Left ventricle myocardium superior (tissue), 1 donor: ENCODE measurements around the gene TSC22D1. TPM values are rescaled to one million over a fixed set of nuclear protein-coding genes. Genes with fewer than 3 reads are reported as not detected.
"Not testable (repeated sequence)": the region's sequence is repeated elsewhere in the genome, so short reads cannot be mapped to it uniquely, and the experiment has no call there.

Source experiments
- ATAC-seq: fragments of 200-7000 bp; cut with Tn5 transposase; one replicate; pipeline ENCODE4 v1.9.1; 2020; ENCODE audit warnings: mild to moderate bottlenecking, moderate library complexity
- DNase-seq: peaks from one replicate; pipeline ENCODE4 v3.0.0-alpha.2; 2020
- intact Hi-C: fragments of 100-400 bp; cut with micrococcal nuclease; formaldehyde crosslinking; loops from one replicate; pipeline ENCODE4 v1.11.0; 2022
- total RNA-seq: library from RNA; stranded (reverse); fragmentation: NEBNext Ultra II Directional; extraction: Animal tissue kit (Norgen Biotek cat#: 25700); gene quantifications from one replicate; pipeline ENCODE4 v1.2.1, GENCODE V29; 2021
- donor health status: DM: no; HTN: yes; CAD: no; lungs with severe emphysema.

TSC22D1 gene
- total RNA-seq, 1 donor from 2014 or later = 180 TPM

DNA sequence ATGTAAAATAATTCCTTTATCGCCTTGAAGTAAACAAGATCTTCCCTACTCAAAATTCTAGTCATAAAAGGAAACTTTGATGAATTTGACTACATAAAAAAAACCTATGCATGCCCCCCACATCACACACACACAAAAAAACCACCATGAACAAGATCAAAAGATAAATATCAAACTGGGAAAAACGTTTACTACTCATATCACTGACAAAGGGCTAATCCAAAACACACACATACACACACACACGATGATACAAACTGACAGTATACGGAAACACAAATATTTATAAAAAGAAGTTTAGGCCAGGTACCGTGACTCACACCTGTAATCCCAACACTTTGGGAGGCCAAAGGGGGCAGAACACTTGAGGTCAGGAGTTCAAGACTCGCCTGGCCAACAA lies 61.9 kb downstream of the TSC22D1 start:
- intact Hi-C loops = no loop called here
- DNase-seq (no peak), ATAC-seq (no peak)

DNA sequence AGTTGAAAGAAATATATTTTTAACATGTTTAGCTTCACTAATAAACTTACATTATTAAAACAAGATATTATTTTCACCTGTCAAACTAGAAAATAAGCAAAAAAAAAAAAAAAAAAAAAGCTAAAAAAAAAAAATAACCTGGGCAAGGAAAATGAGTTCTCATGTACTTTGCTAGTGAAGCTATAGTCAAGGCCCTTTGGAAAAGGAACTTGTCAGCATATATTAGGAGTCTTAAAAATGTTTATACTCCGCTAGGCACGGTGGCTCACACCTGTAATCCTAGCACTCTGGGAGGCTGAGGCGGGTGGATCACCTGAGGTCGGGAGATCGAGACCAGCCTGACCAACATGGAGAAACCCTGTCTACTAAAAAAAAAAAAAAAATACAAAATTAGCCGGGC lies 66.3 kb downstream of the TSC22D1 start:
- DNase-seq, intact Hi-C loops, ATAC-seq: not testable (repeated sequence)

DNA sequence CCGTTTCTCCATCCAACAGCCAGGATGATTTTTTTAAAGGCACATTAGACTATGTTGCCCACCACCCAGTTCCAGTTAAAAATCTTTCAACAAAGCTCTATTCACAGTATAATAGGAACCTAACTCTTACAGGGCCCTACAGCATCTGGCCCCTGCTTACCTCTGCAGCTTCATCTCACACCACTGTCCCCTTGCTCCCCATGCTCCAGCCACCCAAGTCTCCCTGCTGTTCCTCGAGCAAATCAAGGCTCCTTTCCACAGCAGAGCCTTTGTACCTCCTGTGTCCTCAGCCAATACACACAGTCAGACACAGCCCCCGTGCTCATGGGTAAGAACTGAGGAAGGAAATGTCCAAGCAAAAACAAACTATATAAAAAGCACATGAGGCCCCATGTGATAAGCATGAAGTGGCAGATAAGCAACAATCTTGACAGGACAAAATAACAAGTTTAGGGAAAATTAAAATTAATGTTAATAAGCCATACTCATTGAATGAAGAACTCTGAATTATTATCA lies 67.5 kb downstream of the TSC22D1 start:
- ATAC-seq (no peak), DNase-seq (no peak)
- intact Hi-C loops = no loop called here

DNA sequence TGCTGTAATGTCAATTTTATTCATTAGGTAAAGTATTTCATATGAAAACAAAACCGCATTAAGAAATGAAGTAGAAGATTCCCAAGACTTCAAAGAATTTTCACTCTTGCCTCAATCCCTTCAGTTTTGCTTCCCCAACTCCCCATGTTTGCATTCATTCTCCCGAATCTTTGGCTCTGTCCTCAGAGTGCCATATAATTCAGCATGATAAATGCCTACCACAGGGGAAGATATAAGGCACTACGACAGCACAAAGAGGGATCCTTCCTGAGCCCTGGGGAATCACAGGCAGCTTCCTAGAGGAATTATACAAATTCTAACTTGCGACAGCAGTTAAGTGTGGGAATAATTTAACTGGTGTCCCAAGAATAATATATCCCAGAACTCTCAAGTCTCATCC lies 68.5 kb downstream of the TSC22D1 start:
- intact Hi-C loops = no loop called here
- no peak for DNase-seq
- ATAC-seq = no peak

DNA sequence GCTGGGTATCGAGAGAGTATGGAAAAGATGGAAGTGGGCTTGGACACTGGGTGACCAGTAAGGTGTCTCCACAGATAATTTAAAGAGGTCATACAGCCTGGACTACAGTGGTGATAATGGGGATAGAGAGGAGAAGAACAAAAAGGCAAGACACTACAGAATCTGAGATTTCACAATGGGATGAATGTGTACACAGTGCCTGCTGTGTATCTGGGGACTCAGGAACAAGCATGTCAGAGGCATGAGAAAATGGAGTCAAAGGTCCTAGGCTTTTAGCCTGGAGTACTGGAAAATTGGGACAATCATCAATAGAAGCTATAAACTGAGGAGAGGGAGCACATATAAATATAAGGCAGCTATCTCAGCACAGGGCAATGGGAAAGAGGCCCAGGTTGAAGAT lies 69.4 kb downstream of the TSC22D1 start:
- DNase-seq (no peak), ATAC-seq (no peak)
- intact Hi-C loops = no loop called here

DNA sequence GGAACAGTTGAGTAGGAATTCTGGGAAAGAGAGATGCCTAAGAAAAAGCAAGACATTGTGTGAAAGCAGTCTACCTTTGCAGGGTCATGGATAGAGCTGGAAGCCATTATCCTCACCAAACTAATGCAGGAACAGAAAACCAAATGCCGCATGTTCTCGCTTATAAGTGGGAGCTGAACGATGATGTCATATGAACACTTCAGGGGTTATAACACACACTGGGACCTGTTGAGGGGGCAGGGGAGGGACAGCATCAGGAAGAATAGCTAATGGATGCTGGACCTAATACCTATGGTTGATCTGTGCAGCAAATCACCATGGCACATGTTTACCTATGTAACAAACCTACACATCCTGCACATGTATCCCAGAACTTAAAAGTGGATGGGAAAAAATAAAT lies 69.9 kb downstream of the TSC22D1 start:
- ATAC-seq = no peak
- no peak for DNase-seq
- intact Hi-C loops = no loop called here

DNA sequence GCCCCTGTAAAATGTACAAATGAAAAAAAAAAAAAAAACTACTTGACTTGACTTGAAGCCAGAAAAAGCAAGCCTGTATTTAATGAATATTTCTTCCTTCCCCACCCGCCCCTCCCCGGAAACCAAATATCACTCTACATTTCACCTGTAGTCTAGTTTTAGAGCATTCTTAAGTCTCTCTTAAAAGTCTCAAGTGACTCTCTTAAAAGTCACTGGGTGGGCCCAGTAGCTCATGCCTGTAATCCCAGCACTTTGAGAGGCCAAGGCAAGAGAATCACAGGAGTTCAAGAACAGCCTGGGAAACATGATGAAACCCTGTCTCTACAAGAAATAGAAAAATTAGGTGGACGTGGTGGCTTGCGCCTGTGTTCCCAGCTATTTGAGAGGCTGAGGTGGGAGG lies 72.0 kb downstream of the TSC22D1 start:
- no peak for DNase-seq
- intact Hi-C loops = no loop called here
- ATAC-seq = no peak

DNA sequence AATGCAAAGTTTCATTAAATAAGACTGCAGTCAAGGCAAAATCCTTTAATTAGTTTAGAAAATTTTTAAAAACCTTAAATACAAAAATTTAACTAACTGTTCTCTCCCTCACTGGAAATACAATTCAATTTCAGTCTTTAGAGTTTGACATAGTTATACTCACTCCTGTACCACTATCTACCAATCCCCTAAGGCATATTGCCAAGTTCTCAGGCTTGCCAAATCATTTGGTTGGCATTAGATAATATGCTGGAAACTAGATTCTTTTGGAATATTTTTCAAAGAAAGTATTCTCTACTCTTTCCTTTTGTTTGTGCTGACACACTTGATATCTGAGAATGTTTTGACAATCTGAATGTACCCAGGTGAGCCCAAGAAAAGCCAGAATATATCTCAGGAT lies 77.2 kb downstream of the TSC22D1 start:
- ATAC-seq = no peak
- DNase-seq = no peak
- intact Hi-C loops = no loop called here

DNA sequence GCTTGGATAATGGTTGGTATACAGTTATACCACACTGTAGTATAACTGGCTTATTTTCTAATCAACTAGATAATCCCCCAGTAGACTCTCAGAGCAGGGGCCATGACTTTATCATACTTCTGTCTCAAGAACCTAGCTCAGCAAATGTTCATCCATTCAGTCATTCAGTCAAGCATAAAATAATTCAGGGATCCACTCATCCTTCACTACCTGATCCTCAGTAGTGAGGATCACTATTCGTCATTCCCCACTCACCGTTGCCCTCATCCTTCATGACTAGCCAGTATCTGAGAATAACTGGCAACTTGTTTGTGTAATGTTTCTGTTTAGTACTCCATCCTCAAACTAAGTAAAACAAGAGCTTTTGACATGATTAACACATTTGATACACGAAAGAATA lies 77.6 kb downstream of the TSC22D1 start:
- intact Hi-C loops = no loop called here
- no peak for DNase-seq
- ATAC-seq = no peak

DNA sequence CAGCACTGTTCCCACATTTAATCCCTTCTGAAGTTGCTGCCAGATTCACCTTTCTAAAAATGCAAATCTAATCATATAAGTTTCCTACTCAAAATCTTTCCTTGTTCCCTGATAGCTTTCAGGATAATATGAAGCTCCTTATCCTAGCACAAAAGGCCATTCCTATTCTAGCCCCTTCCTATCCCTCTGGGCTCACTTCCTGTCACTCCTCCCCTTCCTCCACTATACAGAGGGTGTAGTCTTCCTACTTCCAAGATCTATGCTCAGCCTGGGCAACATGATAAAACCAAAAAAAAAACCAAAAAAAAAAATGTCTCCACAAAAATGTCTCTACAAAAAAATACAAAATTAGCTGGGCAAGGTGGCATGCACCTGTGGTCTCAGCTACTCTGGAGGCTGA lies 78.3 kb downstream of the TSC22D1 start:
- no peak for DNase-seq
- intact Hi-C loops = no loop called here
- ATAC-seq = no peak

DNA sequence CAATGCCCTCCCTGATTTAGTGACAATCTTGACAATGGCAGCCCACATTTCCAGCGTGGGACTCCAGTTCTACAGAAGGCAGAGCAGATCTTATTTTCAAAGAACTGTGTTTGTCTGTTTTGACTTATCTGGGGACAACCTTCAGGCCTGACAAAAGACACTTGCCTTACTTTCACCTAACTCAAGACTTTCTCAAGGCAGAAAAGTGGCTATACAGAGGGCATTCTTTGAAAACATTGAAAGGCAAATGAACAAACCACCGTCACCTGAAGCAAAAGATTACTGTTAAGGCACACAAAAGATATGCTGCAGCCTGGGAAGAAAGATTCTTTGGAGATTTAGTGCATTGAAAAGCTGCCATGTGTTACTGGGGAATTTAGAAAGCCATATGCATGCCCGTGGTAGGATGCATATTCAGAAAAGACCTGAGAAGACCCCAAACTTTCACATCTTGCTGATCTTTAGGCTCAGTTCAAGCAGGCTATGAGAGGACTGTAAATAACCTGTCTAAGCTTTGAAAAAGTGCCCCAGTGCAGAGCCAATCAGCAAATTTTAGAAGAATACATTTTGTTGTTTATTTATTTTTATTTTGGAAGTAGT lies 82.8 kb downstream of the TSC22D1 start:
- intact Hi-C loops = no loop called here
- DNase-seq = no peak
- no peak for ATAC-seq

DNA sequence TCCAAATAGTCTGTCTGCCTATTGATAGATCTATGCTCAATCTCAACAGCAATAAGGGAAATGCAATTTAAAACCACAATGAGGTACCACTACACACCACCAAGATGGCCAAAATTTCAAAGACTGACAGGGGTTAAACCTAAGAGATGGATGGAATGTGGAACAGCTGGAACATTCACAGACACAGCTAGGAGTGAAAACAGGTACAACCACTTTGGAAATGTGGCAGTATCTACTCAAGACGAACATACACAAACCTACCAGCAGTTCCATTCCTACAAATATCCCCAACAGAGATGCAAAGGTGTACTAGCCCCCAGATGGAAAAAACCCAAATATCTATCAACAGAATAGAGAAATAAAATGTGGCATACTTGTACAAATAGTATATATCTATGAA lies 86.4 kb downstream of the TSC22D1 start:
- intact Hi-C loops = loop anchor here (10.0 kb wide), 1 partner anchor 395 kb away; no protein-coding TSS in a partner anchor
- ATAC-seq = no peak
- DNase-seq = no peak

DNA sequence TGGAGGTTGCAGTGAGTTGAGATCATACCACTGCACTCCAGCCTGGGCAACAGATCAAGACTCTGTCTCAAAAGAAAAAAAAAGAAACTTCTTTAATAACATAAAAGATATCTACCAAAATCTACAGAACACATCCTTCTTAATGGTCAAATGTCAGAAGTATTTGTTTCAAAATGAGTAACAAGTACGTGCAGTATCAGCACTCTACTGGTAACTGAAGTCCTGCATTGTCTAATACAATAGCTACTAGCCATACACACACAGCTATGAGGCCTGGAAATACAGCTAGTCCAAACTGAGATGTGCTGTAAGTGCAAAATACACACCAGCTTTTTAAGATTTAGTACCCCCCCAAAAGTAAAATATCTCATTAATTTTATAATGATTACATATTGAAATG lies 88.1 kb downstream of the TSC22D1 start:
- ATAC-seq (no peak), DNase-seq (no peak)
- intact Hi-C loops = loop anchor here (10.0 kb wide), 1 partner anchor 397 kb away; no protein-coding TSS in a partner anchor

DNA sequence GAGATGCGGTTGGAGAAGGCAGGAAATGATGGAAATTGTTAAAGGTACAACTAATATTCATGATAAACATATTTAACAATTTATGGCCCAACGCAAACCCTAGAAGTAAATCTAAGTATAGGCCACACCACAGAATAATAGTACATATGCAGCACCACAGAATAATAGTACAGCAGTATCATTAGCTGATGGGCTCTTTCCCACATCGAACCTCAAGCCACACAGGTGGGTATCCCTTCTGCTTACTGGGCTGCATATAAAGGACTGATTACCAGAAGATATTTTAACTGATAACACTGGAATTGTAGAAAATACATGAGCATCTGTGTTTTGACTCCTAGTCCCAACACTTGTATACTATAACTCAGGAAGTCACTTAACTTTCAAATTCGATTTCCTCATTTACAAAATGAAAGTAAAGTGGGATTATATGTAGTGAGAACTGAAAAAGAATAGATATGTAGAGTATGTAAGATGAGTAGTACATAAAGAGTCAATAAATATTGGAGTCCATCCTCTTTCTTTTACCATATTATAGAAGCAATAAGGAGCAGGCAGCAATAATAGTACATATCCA lies 91.5 kb downstream of the TSC22D1 start:
- DNase-seq (no peak), ATAC-seq (no peak)
- intact Hi-C loops = loop anchor here (2.0 to 10.0 kb wide), 2 partner anchors 400 to 484 kb away; no protein-coding TSS in a partner anchor

DNA sequence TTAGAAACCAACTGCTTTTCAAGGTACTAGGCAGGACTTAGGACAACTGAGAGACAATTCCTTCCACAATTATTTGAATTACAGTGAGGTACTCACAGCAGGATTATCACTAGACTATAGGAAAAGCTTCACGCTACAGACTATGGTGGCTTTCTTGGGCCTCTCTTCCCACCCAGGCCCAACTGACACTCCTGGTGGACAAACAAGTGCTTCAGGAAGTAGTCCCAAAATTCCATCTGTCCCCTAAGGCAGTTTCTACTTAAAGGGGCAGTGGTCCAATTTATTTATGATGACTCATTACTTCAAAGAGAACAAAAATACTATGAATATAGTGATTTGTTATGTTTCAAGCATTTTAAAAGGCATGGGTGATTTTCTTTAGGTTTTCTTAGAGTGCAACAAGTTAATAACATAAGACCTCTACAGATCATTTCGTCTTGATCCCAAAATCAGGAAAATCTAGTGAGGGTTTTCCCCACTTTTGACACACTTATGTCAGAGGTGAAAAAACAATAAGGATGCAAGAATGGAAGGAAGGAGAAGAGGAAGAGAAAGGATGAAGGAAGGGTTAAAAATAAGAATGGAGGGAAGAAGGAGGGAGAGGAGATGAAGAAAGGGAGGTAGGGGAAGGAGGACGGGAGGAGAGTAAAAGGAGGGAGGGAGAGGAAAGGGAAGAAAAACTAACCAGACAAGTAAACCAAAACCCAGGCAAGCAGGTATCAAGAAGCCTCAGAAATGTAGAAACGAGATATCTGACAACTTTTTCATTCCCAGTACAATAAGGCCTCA lies 101.8 kb downstream of the TSC22D1 start:
- intact Hi-C loops = loop anchor here (10.0 kb wide), 1 partner anchor 570 kb away; no protein-coding TSS in a partner anchor
- peak; percentile 50 for ATAC-seq
- no peak for DNase-seq

DNA sequence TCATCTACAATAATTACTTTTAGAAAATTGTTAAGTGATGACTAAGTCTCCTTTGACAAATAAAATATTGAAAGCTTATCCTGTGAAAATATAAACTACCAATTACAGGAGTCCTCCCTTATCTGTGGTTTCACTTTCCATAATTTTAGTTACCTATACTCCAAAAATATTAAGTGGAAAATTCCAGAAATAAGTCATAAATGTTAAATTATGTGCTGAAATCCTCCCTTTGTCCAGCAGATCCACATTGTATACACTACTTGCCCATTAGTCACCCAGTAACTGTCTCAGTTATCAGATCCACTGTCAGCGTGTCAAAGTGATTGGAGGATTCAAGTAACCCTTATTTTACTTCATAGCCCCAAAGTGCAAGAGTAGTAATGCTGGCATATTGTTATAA lies 104.4 kb downstream of the TSC22D1 start:
- intact Hi-C loops = loop anchor here (10.0 kb wide), 1 partner anchor 567 kb away; no protein-coding TSS in a partner anchor
- ATAC-seq (no peak), DNase-seq (no peak)

DNA sequence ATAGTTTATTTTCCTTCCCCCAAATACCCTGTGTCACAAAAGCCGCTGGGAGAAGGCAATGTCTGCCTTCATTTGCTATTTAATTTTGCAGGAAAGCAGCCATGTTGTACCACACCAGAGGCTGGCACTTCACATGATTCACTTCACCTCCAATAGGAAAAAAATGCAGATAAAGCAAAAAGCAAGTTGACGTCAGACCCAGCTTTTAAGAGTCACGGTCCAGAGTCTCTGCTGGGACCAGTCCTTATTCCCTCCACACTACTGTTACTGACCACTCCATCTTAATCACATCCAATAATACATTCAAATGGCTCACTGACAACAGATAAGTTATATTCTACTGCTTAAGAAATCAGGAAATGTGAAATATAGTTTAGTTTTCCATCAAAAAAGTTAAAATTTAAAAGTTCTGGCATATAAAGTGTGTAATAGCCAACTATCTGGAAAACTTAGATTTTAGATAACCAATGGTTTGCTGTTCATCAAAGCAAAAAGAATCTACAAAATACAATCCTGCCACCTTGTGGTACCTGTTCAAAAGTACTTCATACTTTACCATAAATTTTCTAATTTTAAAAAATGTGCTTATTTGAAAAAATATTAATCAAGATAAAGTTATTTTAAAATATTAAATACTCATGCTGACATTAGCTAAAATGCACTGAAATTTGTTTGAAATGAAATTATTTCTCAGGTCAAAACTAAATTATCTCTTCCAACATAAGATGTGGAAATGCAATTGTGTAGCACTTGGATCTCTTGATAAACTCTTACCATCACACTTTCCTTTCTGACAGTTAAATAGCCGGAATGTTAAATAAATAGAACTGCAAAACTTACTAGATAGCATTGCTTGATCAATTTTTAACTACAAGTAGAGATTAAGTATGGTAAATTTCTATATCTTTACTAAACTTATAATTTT lies 105.2 kb downstream of the TSC22D1 start:
- intact Hi-C loops = loop anchor here (10.0 kb wide), 1 partner anchor 566 kb away; no protein-coding TSS in a partner anchor
- no peak for ATAC-seq
- no peak for DNase-seq

DNA sequence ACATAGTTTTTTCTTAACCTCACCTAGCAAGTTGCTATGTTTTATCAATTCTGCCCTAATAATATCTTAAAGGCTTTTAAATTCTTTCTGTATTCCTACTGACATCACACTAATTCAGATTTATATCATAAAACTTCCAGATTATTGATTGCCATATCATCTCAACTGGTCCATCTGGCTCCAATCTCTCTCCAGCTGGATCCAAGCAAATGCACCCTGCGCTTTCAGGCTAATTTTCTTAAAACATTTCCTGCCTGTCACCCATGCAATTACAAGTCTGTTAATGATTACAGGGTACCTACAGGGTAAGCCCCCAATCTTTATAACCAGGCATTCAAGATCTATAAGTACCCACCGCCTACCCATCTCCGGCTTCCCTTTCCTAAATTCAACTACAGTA lies 107.3 kb downstream of the TSC22D1 start:
- ATAC-seq = no peak
- intact Hi-C loops = no loop called here
- no peak for DNase-seq

DNA sequence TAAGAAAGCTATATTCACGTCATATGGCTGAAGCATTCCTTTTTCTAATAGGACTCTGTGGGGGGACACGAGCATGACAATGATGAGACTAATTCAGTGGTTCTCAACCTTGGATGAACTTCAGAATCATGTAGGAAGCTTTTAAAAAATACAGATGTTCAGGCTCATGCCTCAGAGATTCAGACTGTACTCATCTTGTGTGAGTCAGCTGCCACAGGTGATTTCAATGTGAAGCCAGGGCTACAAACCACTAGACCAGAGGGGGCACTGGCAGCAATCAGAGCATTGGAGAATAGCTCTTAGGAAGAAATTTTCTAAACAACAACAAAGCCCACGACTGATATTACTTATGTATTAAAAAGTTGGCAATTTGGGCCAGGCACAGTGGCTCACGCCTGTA lies 110.8 kb downstream of the TSC22D1 start:
- DNase-seq = no peak
- peak; percentile 14 for ATAC-seq
- intact Hi-C loops = no loop called here
